ENCODE data around the gene LSM2. TPM values are rescaled to one million over a fixed set of nuclear protein-coding genes. Genes with fewer than 3 reads are reported as not detected.

LSM2 gene
- total and polyA plus RNA-seq, 9 of the 15 experiments (the other 6 are each of a cell fraction or from before 2014, with no cell fraction given) = 154 to 407 (median 223) TPM

- TF ChIP-seq HBP1 (CRISPR knock-in tag; IDR thresholded peaks at IDR 0.05) (0 out of 2 replicates have a peak, but pooled peaks have one; percentile 36), AFF4 (CRISPR knock-in tag; IDR thresholded peaks at IDR 0.05) (peak; percentile 84; the same call in 1 of the 2 replicates), ATF1 (CRISPR knock-in tag; IDR thresholded peaks at IDR 0.05) (peak; percentile 89), ATF1 (tag; IDR thresholded peaks at IDR 0.05) (peak; percentile 99), CBFA2T3 (IDR thresholded peaks at IDR 0.05) (no peak), THRAP3 (IDR thresholded peaks at IDR 0.05; ENCODE audit: borderline replicate concordance) (no peak), ASH1L (IDR thresholded peaks at IDR 0.05; ENCODE audit: borderline replicate concordance, low read depth, partially characterized antibody) (no peak), PHTF2 (CRISPR knock-in tag; IDR thresholded peaks at IDR 0.05) (0 out of 2 replicates have a peak, but pooled peaks have one; percentile 13), ZNF583 (CRISPR knock-in tag; IDR thresholded peaks at IDR 0.05) (0 out of 2 replicates have a peak, but pooled peaks have one; percentile 20), MEF2A (IDR thresholded peaks at IDR 0.05; ENCODE audit: control insufficient read depth, low read depth, low read length) (no peak), SREBF2 (CRISPR knock-in tag; IDR thresholded peaks at IDR 0.05) (no peak), PTRF (tag; IDR thresholded peaks at IDR 0.05) (no peak), KAT7 (CRISPR knock-in tag; IDR thresholded peaks at IDR 0.05; ENCODE audit: borderline replicate concordance) (peak; percentile 97; the same call in 1 of the 2 replicates), ZNF785 (CRISPR knock-in tag; IDR thresholded peaks at IDR 0.05) (no peak), ILF3 (IDR thresholded peaks at IDR 0.05; ENCODE audit: borderline replicate concordance) (no peak), C11orf30 (IDR thresholded peaks at IDR 0.05; ENCODE audit: low read depth) (no peak), RFX7 (CRISPR knock-in tag; IDR thresholded peaks at IDR 0.05) (peak; percentile 69; the same call in 1 of the 2 replicates), EP300 (IDR thresholded peaks at IDR 0.05; ENCODE audit: low read length) (peak; percentile 32; the same call in 1 of the 2 replicates), MEIS2 (IDR thresholded peaks at IDR 0.05; ENCODE audit: partially characterized antibody) (peak; percentile 92)
- TF ChIP-seq, protein P1, sequence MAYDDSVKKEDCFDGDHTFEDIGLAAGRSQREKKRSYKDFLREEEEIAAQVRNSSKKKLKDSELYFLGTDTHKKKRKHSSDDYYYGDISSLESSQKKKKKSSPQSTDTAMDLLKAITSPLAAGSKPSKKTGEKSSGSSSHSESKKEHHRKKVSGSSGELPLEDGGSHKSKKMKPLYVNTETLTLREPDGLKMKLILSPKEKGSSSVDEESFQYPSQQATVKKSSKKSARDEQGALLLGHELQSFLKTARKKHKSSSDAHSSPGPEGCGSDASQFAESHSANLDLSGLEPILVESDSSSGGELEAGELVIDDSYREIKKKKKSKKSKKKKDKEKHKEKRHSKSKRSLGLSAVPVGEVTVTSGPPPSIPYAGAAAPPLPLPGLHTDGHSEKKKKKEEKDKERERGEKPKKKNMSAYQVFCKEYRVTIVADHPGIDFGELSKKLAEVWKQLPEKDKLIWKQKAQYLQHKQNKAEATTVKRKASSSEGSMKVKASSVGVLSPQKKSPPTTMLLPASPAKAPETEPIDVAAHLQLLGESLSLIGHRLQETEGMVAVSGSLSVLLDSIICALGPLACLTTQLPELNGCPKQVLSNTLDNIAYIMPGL (CRISPR knock-in tag; IDR thresholded peaks at IDR 0.05) = peak; percentile 98
Measured at GRCh38 chr6:31806470-31807272, at the start of gene LSM2 (continued).
